DMS53 treated with DMSO at 0.1 percent for 48 hours (cell line): Measurements from ENCODE around the gene ZNF385A.

Source experiments
- DNase-seq: peaks from one replicate; lab custom pipeline; 2025; ENCODE audit not compliant: unreplicated experiment; lab: John Stamatoyannopoulos, UW

ZNF385A gene

GRCh38 chr12:54384591-54385041 lies at the start of gene ZNF385A:
Gene ZNF385A (minus strand): TSS chr12:54384733. CDS start chr12:54384514, 219 bp downstream.
- no peak for DNase-seq

GRCh38 chr12:54432815-54433164 lies 48.3 kb upstream of the ZNF385A start:
- no peak for DNase-seq

GRCh38 chr12:54431911-54432814 lies 47.6 kb upstream of the ZNF385A start:
- DNase-seq: no peak

GRCh38 chr12:54430471-54431069 lies 46.0 kb upstream of the ZNF385A start:
- no peak for DNase-seq

GRCh38 chr12:54429014-54429471 lies 44.5 kb upstream of the ZNF385A start:
- no peak for DNase-seq

- no peak for DNase-seq
These were observed 43.8 kb upstream of the ZNF385A start for GRCh38 chr12:54428050-54429013.

- no peak for DNase-seq
These were observed 42.6 kb upstream of the ZNF385A start for GRCh38 chr12:54427106-54427505.

- DNase-seq: no peak
These were observed 42.2 kb upstream of the ZNF385A start for GRCh38 chr12:54426690-54427089.

- DNase-seq: no peak
These were observed 41.2 kb upstream of the ZNF385A start for GRCh38 chr12:54425702-54426101.

GRCh38 chr12:54424224-54424623 lies 39.7 kb upstream of the ZNF385A start:
- no peak for DNase-seq

- DNase-seq: no peak
These were observed 39.2 kb upstream of the ZNF385A start for GRCh38 chr12:54423816-54424150.

- DNase-seq: no peak
These were observed 37.3 kb upstream of the ZNF385A start for GRCh38 chr12:54421879-54422250.

GRCh38 chr12:54421175-54421878 lies 36.8 kb upstream of the ZNF385A start:
- no peak for DNase-seq

- no peak for DNase-seq
These were observed 36.2 kb upstream of the ZNF385A start for GRCh38 chr12:54420766-54421144.

- DNase-seq: peak; percentile 39
These were observed 34.8 kb upstream of the ZNF385A start, which contains the start of gene ITGA5 for GRCh38 chr12:54419088-54419887. Gene ITGA5 (minus strand): TSS chr12:54419266. CDS start chr12:54419198, 68 bp downstream.

- no peak for DNase-seq
These were observed 34.0 kb upstream of the ZNF385A start for GRCh38 chr12:54418441-54419087.

- no peak for DNase-seq
These were observed 33.3 kb upstream of the ZNF385A start for GRCh38 chr12:54417712-54418440.
